Progenitor cell of endocrine pancreas (in vitro differentiated cells): ENCODE measurements around the gene ADGRL3. TPM values are rescaled to one million over a fixed set of nuclear protein-coding genes. Genes with fewer than 3 reads are reported as not detected.

ENCODE experiments used
- DNase-seq: peaks from one replicate; pipeline ENCODE4 v3.0.0; 2021; ENCODE audit warnings: low spot score; ENCODE audit not compliant: unreplicated experiment
- H3K27ac Mint-ChIP-seq: 2 replicates; pipeline ENCODE4 v1.8.0; 2021; ENCODE audit warnings: mild to moderate bottlenecking, moderate library complexity, mixed read lengths
- H3K27me3 Mint-ChIP-seq: 2 replicates; pipeline ENCODE4 v1.8.0; 2021; ENCODE audit warnings: mixed read lengths
- H3K36me3 Mint-ChIP-seq: 2 replicates; pipeline ENCODE4 v1.8.0; 2022; ENCODE audit warnings: mixed read lengths; ENCODE audit not compliant: insufficient read depth
- H3K4me1 Mint-ChIP-seq: 2 replicates; pipeline ENCODE4 v1.8.0; 2021; ENCODE audit warnings: low read depth, mixed read lengths
- H3K4me3 Mint-ChIP-seq: 2 replicates; pipeline ENCODE4 v1.8.0; 2021; ENCODE audit warnings: low read depth, mild to moderate bottlenecking, moderate library complexity, mixed read lengths
- H3K9me3 Mint-ChIP-seq: 2 replicates; pipeline ENCODE4 v1.8.0; 2021; ENCODE audit warnings: low read depth, mixed read lengths
- total RNA-seq: library from RNA; stranded (reverse); gene quantifications from 2 replicates; pipeline ENCODE4 v1.2.1, GENCODE V29; 2021
- TF ChIP-seq, protein P1 (sequence below): fragments of 200-600 bp; sonication (generic); IDR thresholded peaks from one replicate; pipeline ENCODE4 v1.5.0; 2021; ENCODE audit warnings: antibody characterized with exemption, mild to moderate bottlenecking; ENCODE audit not compliant: unreplicated experiment

Gene ADGRL3
- total RNA-seq, 1 donor from 2014 or later: 5.6 TPM

DNA sequence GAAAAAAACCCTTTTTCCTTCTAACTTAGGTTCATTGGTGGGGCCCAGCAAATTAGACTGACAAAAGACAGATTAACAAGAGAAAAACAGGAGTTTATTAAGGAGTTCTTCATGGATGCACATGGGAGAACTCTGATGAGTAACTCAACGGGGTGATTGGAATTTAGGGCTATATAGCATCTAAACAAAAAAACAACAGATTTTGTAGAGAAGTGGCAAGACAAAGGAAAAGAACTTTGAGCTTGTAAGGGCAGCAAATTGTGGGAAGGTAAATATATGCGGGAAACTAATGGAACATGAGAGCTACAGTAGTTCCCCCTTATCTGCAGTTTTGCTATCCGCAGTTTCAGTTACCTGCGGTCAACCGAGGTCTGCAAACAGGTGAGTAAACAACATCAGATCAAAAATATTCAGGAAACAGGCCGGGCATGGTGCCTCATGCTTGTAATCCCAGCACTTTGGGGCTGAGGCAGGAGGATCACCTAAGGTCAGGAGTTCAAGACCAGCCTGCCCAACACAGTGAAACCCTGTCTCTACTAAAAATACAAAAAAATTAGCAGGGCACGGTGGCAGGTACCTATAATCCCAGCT, 573.6 kb downstream of the ADGRL3 start:
- Mint-ChIP-seq H3K4me3 (no peak overlapping the region), H3K27ac (peak overlapping the region; percentile 4), H3K4me1 (peaks cover 4% of the 10 kb centered on the region), H3K36me3 (no peaks in the 10 kb centered on the region), H3K27me3 (no peaks in the 10 kb centered on the region), H3K9me3 (peaks cover 3% of the 10 kb centered on the region)
- no peak for DNase-seq
- TF ChIP-seq, protein P1, sequence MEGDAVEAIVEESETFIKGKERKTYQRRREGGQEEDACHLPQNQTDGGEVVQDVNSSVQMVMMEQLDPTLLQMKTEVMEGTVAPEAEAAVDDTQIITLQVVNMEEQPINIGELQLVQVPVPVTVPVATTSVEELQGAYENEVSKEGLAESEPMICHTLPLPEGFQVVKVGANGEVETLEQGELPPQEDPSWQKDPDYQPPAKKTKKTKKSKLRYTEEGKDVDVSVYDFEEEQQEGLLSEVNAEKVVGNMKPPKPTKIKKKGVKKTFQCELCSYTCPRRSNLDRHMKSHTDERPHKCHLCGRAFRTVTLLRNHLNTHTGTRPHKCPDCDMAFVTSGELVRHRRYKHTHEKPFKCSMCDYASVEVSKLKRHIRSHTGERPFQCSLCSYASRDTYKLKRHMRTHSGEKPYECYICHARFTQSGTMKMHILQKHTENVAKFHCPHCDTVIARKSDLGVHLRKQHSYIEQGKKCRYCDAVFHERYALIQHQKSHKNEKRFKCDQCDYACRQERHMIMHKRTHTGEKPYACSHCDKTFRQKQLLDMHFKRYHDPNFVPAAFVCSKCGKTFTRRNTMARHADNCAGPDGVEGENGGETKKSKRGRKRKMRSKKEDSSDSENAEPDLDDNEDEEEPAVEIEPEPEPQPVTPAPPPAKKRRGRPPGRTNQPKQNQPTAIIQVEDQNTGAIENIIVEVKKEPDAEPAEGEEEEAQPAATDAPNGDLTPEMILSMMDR: no peak

GRCh38 chr4:61782133-61782532, 582.0 kb downstream of the ADGRL3 start:
- Mint-ChIP-seq H3K27me3 (no peaks in the 10 kb centered on the region), H3K36me3 (no peaks in the 10 kb centered on the region), H3K27ac (no peak overlapping the region), H3K4me3 (no peak overlapping the region), H3K9me3 (no peaks in the 10 kb centered on the region), H3K4me1 (no peaks in the 10 kb centered on the region)
- no peak for DNase-seq
- TF ChIP-seq, protein P1: no peak

GRCh38 chr4:61783050-61783449, 582.9 kb downstream of the ADGRL3 start:
- TF ChIP-seq, protein P1: no peak
- Mint-ChIP-seq H3K4me1 (no peaks in the 10 kb centered on the region), H3K9me3 (no peaks in the 10 kb centered on the region), H3K36me3 (no peaks in the 10 kb centered on the region), H3K27ac (no peak overlapping the region), H3K4me3 (no peak overlapping the region), H3K27me3 (no peaks in the 10 kb centered on the region)
- DNase-seq: no peak

GRCh38 chr4:61785761-61786160, 585.6 kb downstream of the ADGRL3 start:
- H3K27me3 Mint-ChIP-seq: no peaks in the 10 kb centered on the region
- peaks cover 7% of the 10 kb centered on the region for H3K9me3 Mint-ChIP-seq
- H3K4me1 Mint-ChIP-seq: no peaks in the 10 kb centered on the region
- no peak overlapping the region for H3K4me3 Mint-ChIP-seq
- H3K36me3 Mint-ChIP-seq: peaks cover 2% of the 10 kb centered on the region
- H3K27ac Mint-ChIP-seq: no peak overlapping the region
- TF ChIP-seq, protein P1: no peak
- DNase-seq: no peak

- Mint-ChIP-seq H3K27ac (no peak overlapping the region), H3K4me3 (no peak overlapping the region), H3K4me1 (no peaks in the 10 kb centered on the region), H3K9me3 (peaks cover 11% of the 10 kb centered on the region), H3K27me3 (no peaks in the 10 kb centered on the region), H3K36me3 (peaks cover 2% of the 10 kb centered on the region)
- DNase-seq: no peak
- TF ChIP-seq, protein P1: no peak
Measured at GRCh38 chr4:61786211-61786610, 586.1 kb downstream of the ADGRL3 start.
